Measurements from ENCODE around the gene KLHL34.
A peak's percentile ranks its signal among the peaks of the same experiment; 100 is the strongest.

The KLHL34 gene, protein sequence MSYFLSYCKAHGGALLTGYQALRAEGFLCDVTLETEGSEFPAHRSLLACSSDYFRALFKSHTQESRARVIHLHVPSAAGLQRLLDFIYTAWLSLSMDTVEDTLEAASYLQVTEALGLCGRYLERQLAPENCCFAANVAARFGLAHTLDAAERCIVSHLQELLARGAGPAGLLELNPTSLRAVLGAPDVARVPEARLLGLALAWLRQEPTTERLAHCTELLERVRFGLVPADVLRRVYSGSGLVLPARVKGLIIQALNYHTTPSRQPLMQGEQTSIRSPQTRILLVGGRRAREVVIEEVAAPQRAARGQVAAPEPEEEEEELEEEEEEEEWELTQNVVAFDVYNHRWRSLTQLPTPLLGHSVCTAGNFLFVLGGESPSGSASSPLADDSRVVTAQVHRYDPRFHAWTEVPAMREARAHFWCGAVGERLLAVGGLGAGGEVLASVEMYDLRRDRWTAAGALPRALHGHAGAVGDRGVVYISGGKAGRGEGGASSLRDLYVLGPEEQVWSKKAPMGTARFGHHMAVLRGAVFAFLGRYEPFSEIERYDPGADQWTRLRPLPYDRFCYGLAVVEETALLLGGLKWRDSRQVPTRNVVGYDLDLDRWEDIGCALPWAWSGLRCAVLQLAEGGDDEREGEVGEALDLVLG

DNA sequence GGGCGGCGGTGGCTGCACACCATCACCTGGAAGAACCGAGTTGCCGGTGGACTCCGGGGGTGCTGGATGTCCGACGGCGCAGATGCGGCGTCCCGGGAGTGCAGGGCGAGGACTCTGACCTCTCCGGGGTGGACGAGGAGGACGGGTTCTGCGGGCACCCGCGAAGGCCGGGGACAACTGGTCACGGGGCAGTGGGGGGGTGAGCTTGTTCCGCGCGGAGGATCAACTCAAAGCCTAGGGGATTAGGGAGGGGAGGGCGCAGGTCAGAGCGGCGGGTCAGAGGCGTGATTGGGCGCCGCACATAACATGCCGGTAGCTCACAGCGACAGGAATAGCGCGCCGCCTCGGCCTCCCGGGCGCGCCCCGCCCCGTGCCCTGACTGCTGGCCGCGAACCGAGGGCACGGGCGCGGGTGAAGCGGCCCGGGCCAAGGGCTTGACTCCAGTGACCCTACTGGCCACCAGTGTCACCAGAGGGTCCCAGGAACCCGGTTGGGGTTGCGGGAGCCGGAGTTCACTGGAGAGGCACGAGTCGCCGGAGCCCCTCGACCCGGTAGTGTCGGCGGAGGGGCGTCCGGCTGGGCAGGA, at the start of gene KLHL34:
Gene KLHL34 (minus strand): TSS at position 179 of the 586 bp plus-strand sequence. CDS start 542 bp downstream, outside the sequence.
- peak; percentile 9 for DNase-seq (ENCODE audit: low spot score)

DNA sequence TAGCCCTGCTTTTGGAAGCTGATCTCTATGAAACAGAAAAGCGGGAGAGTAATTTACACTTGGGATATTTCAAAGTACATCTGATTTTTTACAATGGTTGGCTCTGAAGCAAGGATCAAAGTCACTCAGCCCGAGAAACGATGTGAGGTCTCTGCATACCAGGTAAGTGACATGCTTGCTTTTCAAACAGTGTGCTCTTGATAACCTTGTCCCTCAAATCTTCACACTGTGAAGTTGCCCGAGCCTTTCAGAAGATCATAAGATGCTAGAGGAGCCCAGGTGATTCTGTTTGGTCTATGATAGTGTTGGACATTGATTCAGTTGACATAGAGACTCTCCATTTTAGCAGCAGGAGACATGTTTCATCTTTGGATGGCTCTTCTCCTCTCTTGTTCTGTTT, 47.1 kb upstream of the KLHL34 start:
- no peak for DNase-seq (ENCODE audit: low spot score)

DNA sequence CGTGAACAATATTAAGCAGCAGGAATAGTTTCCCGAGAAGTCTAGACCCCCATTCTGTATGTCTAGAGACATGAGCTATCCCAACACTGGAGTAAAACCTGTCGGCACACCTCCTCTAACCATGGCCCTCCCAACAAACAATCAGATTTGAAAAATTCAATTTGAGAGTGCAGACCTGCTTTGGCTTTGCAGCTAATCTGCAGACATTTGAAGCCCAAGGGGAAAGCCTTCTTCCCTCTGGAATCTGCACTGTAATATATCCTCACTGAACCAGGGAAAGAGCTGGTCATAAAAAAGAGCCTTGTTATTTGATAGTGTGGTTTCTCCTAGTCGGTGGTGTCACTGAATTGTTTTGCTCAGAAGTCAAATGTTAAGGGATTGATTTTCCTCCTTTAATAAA, 44.6 kb upstream of the KLHL34 start:
- DNase-seq (ENCODE audit: low spot score) = no peak

DNA sequence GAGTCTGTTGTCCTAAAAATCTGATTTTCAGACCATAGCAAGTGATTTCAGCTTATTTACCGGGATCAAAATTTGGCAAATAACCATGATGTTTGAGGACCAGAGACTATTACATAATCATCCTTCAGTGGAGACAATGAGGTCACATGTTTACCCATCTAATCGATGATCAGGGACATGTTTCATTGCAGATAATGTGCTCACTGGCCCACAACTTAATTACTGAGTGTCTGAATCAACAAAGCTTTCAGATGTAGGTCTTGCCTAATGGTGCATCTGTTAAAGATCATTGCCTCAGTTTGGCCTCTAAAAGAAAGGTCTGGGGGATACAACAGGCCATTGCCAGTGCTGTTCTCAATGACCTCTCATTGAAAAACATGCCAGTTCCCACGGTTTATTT, 42.8 kb upstream of the KLHL34 start:
- no peak for DNase-seq (ENCODE audit: low spot score)

DNA sequence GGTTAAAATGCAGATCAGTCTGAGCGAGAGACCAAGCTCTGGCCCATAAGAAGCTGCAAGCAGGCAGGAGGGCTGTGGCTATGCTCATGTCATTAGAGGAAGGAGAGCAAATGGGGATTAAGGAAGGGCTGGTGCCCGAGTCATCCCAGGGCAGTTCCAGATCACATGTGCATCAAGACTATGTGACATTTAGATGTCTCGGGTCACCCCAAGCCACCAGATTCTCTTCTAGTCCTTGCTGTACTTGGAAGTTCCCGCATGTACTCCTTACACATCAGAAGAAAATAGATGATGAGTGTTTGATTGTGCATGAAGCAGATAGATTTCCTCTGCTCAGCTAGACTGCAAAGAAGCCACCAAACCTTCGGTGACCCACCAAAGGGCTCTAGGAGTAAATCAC, 42.1 kb upstream of the KLHL34 start:
- no peak for DNase-seq (ENCODE audit: low spot score)

DNA sequence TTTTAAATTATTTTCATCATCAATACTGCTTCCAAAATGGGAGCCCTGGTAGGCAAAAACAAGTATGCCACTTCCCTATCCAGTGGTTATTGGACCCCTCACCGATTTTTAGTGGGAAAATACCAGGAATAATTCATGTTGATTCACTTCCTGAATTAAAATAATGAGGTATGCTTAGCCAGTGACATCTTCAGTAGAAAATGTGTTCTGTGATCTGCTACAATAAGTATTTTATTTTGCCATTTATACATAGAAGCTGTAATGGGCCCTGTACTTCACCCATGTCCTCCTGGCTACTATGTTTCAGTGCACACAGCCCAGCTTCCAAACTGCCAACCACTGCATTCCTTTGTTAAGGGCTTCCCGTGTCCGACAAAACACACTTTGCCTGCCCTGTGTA, 41.0 kb upstream of the KLHL34 start:
- no peak for DNase-seq (ENCODE audit: low spot score)

DNA sequence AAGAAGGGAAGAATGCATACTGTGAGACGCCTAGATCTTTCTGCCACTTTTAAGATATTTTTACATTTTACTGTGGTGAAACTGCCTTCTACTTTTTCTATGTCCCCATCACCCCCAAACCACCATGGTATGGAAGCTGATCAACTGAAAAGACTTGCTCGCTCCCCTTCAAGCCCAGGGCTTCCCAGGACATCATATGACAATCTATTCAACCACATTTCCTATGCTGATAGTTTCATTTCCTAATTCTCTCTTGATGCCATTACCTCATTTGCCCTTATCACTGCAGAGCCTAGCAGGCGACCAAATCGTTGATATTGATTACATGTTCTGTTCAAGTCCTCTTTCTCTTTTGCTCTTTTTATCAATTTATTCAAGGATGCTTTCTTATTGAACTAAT, 40.1 kb upstream of the KLHL34 start:
- DNase-seq (ENCODE audit: low spot score) = no peak

DNA sequence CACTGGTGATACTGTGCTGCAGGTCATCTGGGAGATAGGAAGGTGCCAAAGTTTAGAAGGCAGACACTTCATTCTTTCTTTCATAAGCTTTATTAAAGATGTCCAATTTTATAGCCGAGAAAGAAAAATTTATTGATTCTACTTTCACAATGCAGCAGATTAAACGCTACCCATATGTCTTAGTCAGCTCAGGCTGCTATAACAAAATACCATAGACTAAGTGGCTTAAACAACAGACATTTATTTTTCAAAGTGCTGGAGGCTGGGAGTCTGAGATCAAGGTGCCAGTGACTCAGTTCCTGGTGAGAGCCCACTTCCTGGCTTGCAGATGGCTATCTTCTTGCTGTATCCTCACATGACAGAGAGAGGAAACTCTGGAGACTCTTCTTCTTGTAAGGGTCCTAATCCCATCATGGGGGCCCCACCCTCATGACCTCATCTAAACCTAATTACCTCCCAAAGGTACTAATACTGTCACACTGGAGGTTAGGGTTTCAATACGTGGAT, 33.4 kb upstream of the KLHL34 start:
- no peak for DNase-seq (ENCODE audit: low spot score)

DNA sequence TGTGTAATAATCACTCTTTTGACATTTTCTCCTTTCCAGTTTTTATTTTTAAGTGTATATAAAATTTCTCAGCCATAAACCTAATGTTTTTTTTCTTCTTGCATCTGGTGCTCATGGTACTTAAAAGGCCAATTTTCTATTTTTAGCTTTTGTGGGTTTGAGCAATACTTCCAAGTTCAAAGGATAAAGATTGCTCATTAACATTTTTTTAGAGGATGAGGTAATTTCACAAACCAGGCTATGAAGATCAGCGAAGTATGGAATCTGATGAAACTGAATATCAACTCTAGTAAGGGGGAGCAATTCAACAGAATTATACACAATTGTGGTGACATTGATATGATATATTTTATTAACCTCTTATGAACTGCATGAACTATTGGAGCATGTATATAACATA, 25.8 kb upstream of the KLHL34 start:
- DNase-seq (ENCODE audit: low spot score) = peak; percentile 35

DNA sequence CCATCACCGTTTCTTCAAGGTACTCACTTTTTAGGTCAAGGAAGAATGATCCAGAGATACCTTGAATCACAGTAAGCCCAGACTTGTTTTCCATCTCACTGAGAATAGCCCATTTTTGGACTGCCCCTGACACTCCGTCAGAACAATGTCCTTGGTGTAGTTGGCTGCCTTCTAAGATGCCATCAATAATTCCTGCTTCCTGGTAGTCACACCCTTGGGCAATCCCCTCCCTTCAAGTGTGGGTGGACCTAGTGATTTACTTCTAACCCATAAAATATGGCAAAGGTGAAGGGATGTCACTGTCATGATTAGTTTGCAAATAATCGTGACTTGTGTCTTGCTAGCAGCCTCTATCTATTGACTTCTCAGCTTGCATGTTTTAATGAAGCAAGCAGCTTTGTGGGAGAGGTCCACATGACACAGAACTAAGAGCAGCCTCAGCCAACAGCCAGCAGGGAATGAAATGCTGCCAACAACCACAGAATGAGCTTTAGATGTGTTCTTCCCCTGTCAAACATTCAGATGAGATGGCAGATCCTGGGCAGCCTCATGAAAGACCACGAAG, 20.0 kb upstream of the KLHL34 start:
- no peak for DNase-seq (ENCODE audit: low spot score)

DNA sequence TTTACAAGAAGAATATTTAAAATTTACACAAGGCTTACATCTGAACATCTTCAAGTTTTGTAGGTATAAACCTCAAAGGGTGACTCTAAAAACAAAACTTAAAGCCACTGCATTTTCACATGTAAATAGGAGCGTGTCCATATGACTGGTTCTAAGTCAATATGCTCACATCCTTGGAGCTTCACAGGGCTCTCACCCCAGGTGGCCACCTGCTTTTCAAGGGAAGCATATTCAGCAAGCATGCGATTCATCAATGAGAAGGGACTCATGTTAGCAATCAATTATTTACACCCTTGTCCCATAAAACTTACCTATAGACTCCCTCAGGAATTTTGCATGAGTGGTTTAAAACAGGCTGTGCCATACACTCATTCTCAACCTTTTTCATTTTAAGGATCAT, 17.8 kb upstream of the KLHL34 start:
- no peak for DNase-seq (ENCODE audit: low spot score)

DNA sequence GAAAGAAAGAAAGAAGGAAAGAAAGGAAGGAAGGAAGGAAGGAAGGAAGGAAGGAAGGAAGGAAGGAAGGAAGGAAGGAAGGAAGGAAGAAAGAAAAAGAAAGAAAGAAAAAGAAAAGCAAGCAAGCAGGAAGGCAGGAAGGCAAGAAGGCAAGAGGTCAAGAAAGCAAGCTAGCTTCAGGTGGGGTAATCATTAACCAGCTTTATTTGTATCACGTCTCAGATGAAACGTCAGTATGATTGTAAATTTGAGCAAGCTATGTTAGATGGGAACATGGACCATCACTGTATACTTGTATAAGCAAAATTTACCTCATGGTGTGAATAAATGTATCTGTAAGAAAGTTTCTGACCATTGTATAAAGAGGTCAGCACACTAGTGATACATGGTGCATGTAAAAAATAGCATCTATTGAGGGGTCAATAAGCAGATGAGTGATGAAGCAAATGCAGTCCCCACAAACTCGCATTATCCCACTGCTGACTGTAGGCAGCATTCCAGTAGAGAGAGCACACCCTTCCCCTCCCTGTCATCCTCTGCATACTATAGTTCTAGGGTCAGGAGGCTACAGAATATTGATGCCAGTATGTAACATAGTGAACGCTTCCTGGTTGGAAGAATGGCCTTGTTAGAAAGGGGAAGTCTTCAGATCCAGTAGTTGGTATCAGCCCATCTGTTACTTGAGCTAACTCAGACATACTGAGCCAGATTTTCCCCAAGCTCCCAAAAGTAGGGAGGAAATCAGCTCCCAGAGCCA, 16.5 kb upstream of the KLHL34 start:
- DNase-seq (ENCODE audit: low spot score) = no peak

DNA sequence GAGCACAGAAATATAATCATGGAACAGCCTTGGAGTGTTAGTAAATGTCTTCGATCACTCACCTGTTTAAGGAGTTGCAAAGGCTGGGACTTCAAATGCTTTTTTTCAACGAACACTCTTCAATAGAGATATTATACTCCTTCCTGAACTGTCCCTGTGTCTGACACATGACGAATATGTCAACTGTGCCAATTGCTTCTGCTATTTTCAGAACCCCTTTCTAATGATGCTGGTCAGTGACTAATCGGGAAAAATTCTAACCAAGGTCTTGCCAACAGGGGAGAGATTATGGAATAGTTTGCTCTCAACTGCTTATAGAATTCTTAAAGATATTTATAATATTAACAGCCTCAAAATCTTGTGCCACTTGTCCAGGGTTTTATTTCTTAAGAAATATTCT, 8.5 kb upstream of the KLHL34 start:
- DNase-seq (ENCODE audit: low spot score) = peak; percentile 16

DNA sequence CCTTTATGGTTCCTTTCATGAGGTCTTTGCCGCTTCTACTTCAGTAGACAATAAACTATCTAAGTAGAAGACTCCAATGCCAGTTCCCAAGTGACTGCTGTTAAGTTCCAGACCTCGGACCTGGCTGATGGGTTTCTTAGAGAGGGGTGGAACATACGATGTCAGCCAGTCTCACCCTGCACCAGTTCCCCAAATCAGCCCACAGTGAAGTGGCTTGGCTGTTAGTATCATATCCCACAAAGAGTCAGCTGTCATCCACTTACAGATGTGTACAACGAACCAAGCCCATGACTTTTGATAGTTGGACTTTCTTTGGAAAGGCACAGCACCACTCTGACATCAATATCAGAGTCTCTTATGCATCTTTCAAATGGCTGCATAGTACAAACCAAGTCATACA, 8.1 kb upstream of the KLHL34 start:
- no peak for DNase-seq (ENCODE audit: low spot score)

DNA sequence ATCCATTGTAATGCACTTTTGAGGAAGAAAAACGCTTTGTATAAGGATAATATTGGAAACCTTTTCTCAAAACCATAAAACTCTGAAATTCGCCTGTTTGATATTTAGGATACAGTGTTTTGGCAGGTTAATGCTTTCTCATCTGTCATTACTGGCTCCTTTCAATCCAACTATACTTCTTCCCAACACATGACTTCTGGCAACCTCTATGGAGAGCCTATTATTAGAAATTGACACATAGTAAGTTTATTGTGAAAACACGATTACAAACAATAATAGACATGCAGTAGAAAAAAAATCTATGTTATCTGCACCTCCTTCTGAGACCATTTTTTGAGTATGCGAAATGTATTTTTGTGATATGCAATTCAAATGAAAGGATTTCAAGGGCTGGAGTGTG, 4.6 kb upstream of the KLHL34 start:
- DNase-seq (ENCODE audit: low spot score) = no peak

DNA sequence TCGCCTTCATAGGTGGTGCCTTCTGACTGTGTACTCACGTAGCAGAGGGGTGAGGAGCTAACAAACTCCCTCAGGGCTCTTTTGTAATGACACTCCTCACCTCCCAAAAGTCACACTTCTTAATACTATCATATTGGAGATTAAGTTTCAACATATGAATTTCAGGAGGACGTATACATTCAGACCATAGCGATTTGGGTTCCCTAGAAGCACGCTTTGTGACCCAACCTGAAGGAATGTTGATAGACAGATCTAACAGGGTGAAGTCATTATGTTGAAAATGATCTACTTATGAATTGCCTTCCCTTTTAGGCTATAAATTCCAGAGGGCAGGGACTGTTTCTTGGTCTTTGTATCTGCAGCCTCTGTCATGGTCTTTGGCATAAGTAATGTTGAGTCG, 3.2 kb upstream of the KLHL34 start:
- no peak for DNase-seq (ENCODE audit: low spot score)

DNA sequence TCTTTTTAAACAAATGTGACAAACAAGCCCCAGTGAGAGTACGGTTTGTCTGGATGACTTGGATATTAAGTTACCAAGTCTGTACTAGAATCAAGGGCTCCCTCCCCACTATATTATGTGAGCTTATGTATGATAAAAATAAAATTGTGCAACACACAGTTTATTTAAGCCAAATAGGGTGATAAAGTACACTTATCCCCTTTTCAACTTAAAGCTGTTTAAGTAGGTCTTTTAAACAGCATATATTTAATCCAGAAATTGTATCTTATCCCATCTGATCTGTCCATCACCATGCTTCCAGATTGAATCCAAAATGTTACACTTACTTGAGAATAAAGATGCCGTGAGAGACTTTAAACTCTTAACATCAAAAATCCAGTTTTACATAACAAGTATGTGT, 2.0 kb upstream of the KLHL34 start:
- no peak for DNase-seq (ENCODE audit: low spot score)

DNA sequence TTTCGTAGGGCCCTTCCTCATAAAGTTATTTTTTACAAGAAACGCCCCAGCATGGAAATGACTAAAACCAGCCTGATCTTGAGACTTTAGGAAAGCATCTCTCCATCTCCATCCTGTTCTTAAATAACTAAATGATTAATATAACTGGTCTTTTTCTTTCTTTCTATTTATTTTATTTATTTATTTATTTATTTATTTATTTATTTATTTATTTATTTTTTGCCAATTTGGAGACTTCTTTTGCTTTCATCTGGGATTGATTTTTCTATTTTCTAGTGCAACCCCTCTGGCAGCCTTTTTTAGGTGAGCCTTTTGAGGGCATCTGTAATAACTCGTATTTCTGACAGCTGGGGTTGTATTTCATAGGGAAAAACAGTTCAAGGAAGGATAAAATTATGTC, 1.2 kb upstream of the KLHL34 start:
- no peak for DNase-seq (ENCODE audit: low spot score)

DNA sequence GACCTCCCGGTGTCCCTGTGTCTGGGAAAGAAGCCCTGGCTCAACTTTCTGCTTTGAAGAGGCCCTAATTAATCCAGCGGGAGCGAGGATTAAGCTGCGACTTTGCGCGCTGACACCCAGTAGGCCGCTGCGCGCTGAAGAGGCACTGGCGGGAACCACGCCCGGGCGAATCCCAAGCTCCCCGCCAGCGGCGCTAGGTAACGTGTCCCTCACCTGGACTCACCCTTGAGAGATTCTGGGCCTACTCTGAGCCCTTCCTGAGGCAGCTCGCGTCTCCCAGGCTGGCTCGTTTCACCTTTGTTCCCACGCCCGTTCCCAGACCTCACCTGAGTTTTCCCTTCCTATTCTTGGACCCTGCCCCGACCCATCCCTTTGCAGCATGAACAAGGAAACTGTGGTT, 616 bp upstream of the KLHL34 start:
- DNase-seq (ENCODE audit: low spot score) = no peak

DNA sequence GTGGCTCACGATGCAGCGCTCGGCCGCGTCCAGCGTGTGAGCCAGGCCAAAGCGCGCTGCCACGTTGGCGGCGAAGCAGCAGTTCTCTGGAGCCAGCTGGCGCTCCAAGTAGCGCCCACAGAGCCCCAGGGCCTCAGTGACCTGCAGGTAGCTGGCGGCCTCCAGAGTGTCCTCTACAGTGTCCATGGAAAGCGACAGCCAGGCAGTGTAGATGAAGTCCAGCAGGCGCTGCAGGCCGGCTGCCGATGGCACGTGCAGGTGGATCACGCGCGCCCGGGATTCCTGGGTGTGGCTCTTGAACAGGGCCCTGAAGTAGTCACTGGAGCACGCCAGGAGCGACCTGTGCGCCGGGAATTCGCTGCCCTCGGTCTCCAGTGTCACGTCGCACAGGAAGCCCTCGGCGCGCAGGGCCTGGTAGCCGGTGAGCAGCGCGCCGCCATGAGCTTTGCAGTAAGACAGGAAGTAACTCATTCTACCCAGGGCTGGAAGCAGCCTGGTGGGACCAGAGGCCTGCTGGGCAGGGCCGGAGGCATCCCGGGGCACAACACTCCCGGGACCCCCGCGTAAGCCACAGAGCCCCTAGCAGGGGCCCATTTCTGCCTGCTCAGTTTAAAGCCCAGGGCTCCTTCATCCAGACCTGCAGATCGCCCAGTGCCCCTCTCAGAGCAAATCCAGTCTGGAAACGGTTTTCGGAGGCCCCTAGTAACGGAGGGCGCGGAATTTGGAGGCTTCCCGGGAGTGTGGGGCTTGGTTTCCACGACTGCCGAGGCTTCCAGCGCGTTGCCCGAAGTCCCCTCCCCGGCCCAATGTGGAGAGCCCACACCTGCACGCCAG, 595 bp downstream of the KLHL34 start:
- no peak for DNase-seq (ENCODE audit: low spot score)

DNA sequence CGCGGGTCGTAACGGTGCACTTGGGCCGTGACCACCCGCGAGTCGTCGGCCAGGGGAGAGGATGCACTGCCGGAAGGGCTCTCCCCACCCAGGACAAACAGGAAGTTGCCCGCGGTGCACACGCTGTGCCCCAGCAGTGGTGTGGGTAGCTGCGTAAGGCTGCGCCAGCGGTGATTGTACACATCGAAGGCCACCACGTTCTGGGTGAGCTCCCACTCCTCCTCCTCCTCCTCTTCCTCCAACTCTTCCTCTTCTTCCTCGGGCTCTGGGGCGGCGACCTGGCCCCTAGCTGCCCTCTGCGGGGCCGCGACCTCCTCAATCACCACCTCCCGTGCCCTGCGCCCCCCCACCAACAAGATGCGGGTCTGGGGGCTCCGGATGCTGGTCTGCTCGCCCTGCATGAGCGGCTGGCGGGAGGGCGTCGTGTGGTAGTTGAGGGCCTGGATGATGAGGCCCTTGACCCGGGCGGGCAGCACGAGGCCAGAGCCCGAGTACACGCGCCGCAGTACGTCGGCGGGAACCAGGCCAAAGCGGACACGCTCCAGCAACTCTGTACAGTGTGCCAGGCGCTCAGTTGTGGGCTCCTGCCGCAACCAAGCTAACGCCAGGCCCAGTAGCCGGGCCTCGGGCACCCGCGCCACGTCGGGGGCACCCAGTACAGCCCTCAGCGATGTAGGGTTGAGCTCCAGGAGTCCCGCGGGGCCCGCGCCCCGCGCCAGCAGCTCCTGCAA, 1.4 kb downstream of the KLHL34 start:
- DNase-seq (ENCODE audit: low spot score) = no peak

All from GM03348 (cell line).